Dendritic cell treated with granulocyte-macrophage colony-stimulating factor and Interleukin-4, amounts not matched to agents 40 ng/mL and 50 ng/mL, for 4 days (primary cell): ENCODE results near the gene UQCRHL.
"Not testable (repeated sequence)": the region's sequence is repeated elsewhere in the genome, so short reads cannot be mapped to it uniquely, and the experiment has no call there.

Source experiments
- H3K27ac Mint-ChIP-seq: one replicate; pipeline ENCODE4 v1.8.0; 2022; ENCODE audit warnings: mild to moderate bottlenecking, mixed read lengths
- H3K27me3 Mint-ChIP-seq: one replicate; pipeline ENCODE4 v1.8.0; 2022; ENCODE audit warnings: mild to moderate bottlenecking, mixed read lengths
- H3K36me3 Mint-ChIP-seq: one replicate; pipeline ENCODE4 v1.8.0; 2022; ENCODE audit warnings: low read depth, mixed read lengths
- H3K4me1 Mint-ChIP-seq: one replicate; pipeline ENCODE4 v1.8.0; 2022; ENCODE audit warnings: low read depth, mixed read lengths
- H3K4me3 Mint-ChIP-seq: one replicate; pipeline ENCODE4 v1.8.0; 2022; ENCODE audit warnings: mild to moderate bottlenecking, moderate library complexity, mixed read lengths
- H3K9me3 Mint-ChIP-seq: one replicate; pipeline ENCODE4 v1.8.0; 2022; ENCODE audit warnings: mixed read lengths
- intact Hi-C: fragments of 100-400 bp; cut with micrococcal nuclease; formaldehyde crosslinking; loops from one replicate; pipeline ENCODE4 v1.15.0; 2022

Gene UQCRHL

DNA sequence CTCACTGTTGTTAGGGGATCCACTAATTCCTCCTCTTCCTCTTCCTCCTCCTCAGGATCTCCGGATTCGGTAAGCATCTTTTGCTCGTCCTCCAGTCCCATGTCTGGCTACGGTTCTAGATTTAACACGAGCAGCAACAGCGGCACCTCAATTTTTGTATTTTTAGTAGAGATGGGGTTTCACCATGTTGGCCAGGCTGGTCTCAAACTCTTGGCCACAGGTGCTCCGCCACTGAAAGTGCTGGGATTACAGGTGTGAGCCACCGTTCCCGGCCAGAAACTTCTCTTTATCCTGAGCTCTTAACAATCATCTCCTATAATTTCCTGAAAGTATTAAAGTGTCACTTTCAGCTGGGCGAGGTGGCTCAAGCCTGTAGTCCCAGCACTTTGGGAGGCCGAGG is at the start of gene UQCRHL:
UQCRHL (minus strand) TSS at position 101 of the 400 bp plus-strand sequence; CDS start at position 101, 0 bp downstream.
- H3K27ac Mint-ChIP-seq, intact Hi-C loops, H3K4me1 Mint-ChIP-seq, H3K36me3 Mint-ChIP-seq, H3K9me3 Mint-ChIP-seq, H3K4me3 Mint-ChIP-seq: not testable (repeated sequence)
- H3K27me3 Mint-ChIP-seq, result peaks cover 22% of the 10 kb centered on the region

DNA sequence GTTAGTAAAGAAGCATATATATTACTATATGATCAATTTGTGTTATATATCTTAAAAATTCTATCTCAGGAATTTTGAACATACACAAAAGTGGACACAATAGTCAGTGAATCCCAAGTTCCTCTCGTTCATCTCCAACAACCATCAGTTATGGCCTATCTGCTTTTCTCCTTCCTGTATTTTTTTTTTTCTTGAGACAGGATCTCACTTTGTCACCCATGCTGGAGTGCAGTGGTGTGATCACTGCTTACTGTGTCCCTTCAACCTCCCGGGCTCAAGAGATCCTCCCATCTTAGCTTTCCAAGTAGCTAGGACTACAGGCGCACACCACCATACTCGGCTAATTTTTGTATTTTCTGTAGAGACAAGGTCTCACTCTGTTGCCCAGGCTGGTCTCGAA is 49.4 kb upstream of the UQCRHL start:
- Mint-ChIP-seq H3K4me1 (peaks cover 37% of the 10 kb centered on the region), H3K27ac (no peak overlapping the region), H3K4me3 (no peak overlapping the region), H3K36me3 (peaks cover 14% of the 10 kb centered on the region), H3K27me3 (no peaks in the 10 kb centered on the region), H3K9me3 (no peaks in the 10 kb centered on the region)
- intact Hi-C loops, result no loop called here

DNA sequence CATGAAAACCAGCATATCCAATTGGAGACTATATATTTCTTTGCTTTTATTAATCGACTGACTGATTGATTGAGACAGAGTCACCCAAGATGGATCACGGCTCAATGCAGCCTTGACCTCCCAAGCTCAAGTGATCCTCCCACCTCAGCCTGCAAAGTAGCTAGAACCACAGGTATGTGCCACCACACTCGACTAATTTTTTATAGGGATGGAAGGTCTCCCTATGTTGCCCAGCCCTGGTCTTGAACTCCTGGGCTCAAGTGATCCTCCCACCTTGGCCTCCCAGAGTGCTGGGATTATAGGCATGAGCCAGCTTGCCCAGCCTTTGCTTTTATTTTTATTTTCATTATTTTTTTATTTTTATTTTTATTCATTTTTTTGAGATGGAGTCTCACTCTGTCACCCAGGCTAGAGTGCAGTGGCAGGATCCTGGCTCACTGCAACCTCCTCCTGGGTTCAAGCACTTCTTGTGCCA is 45.4 kb upstream of the UQCRHL start:
- no peak overlapping the region for H3K4me3 Mint-ChIP-seq
- H3K27ac Mint-ChIP-seq, result no peak overlapping the region
- H3K27me3 Mint-ChIP-seq, result no peaks in the 10 kb centered on the region
- intact Hi-C loops, result loop anchor here (5.0 kb wide), 2 partner anchors 34 to 36 kb away; no protein-coding TSS in a partner anchor
- no peaks in the 10 kb centered on the region for H3K9me3 Mint-ChIP-seq
- H3K36me3 Mint-ChIP-seq, result peaks cover 27% of the 10 kb centered on the region
- H3K4me1 Mint-ChIP-seq, result peaks cover 52% of the 10 kb centered on the region

DNA sequence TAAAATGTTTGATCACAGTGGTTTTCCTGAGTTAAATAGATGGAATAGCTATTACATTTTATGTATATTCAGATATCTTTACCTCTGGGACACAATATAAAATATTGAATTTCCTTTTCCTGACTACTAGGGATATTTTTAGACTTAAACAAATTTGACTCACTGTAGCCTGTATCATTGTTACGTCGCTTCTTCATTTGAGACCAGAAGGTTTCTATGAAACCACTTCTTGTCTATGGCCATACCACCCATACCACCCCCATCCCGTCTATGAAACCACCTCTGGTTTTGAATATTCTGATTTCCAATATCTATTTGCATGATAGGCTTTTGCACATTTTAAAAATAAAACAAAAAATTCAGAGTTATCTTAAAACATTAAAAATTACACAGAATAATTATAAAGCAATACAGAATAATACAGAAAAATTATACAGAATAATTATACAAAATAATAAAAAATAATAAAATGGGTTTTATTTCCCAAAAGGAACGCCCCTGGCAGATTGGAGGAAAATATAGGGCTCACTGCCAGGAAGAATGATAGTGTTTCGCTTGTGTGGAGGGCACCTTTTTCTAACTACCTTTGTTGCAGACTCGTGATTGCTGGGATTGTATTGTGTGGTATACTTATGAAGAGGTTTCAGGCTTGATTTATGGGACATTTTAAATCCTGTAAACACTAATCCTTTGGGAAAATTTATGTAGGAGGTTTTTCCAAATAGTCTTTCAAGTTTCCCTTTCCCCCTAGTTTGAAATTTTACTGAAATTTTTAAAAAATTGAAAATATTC is 44.8 kb upstream of the UQCRHL start:
- intact Hi-C loops, result loop anchor here (5.0 kb wide), 2 partner anchors 35 kb away; no protein-coding TSS in a partner anchor
- Mint-ChIP-seq H3K27ac (no peak overlapping the region), H3K4me3 (peak overlapping the region; percentile 9), H3K27me3 (no peaks in the 10 kb centered on the region), H3K36me3 (peaks cover 32% of the 10 kb centered on the region), H3K9me3 (no peaks in the 10 kb centered on the region), H3K4me1 (peaks cover 45% of the 10 kb centered on the region)

DNA sequence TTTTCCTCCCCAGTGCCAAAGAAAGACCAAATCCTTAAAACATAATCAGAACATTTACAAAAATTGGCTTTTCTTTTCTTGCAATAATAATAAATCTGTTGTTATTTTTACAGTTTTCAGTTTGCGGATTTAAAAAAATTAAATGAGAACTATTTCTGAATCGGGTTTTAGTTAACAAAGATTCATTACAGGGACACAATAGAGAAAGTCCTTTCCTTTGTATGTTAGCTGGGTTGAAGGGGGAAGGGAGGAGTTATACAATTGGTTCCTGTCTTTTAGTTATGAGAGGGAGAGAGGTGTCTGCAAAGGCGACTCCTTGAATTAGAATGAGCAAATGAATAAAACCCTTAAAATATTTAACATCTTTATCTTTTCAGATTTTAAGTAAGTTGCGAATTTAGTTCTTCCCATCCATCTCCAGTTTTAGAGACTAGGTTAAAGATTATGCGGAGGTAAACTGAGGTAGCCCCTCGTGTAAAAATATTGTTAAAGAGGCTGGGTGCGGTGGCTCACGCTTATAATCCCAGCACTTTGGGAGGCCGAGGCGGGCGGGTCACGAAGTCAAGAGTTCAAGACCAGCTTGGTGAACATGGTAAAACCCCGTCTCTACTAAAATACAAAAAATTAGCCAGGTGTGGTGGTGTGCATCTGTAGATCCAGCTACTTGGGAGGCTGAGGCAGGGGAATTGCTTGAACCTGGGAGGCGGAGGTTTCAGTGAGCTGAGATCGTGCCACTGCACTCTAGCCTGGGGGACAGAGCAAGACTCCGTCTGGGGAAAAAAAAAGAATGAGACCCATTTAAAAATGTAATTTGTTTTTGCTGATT is 44.0 kb upstream of the UQCRHL start:
- Mint-ChIP-seq H3K36me3 (peaks cover 28% of the 10 kb centered on the region), H3K4me1 (peaks cover 40% of the 10 kb centered on the region), H3K27me3 (no peaks in the 10 kb centered on the region), H3K4me3 (peak overlapping the region; percentile 6), H3K9me3 (no peaks in the 10 kb centered on the region), H3K27ac (peak overlapping the region; percentile 30)
- intact Hi-C loops, result loop anchor here (5.0 kb wide), 2 partner anchors 34 to 36 kb away; no protein-coding TSS in a partner anchor

DNA sequence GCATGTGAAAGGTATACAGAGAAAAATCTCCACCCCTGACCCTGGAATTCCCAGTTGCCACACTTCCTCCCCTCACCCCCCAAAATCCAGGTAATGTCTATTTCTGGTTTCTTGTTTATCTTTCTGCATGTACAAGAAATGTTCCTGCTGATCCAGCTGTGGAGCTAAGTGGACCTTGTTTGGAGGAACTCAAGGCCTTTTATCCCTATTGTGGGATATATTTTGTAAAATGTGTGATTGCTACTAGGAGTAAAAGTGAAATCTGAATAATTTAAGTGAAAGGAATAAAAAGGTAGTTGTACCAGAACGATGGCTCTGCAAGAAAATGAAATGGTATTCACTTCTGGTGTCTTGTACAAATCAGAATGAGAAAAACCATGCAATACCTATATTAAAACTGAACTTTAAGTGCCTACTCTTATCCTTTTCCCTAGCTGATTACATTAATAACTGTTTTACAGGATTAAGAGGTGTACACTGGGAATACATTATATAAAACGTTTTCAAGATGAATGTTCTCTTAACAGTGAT is 43.1 kb upstream of the UQCRHL start:
- Mint-ChIP-seq H3K27me3 (no peaks in the 10 kb centered on the region), H3K36me3 (peaks cover 28% of the 10 kb centered on the region), H3K27ac (peak overlapping the region; percentile 97), H3K4me3 (peak overlapping the region; percentile 53), H3K9me3 (no peaks in the 10 kb centered on the region), H3K4me1 (peaks cover 46% of the 10 kb centered on the region)
- intact Hi-C loops, result loop anchor here (5.0 kb wide), 2 partner anchors 33 to 37 kb away; no protein-coding TSS in a partner anchor

DNA sequence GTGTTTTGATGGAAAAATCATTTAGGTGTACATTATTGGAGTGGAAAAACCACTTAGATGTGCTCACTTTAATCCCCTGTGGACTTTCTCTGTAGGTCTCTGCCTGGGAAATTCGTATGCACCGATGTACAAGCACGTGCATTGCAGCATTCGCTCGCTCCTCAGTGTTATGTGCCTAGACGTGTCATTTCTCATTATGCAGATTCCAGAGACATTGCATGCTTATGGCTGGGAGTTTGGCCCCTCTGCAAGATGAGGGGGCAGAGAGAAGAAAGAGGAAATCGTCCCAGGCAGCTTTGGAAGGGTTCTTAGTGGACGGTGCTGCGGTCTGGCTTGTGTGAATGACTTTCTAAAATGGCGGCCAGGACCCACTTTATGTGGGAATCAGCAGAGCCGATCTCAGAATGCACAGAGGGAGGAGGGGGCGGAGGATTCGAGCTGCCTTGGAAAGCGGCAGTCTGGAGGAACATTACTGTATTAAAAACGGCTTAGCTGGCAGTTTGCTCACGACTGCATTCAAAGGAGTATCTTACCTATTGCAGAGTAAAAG is 42.4 kb upstream of the UQCRHL start:
- intact Hi-C loops, result loop anchor here (5.0 kb wide), 2 partner anchors 33 to 37 kb away; no protein-coding TSS in a partner anchor
- peak overlapping the region; percentile 100 for H3K4me3 Mint-ChIP-seq
- no peaks in the 10 kb centered on the region for H3K27me3 Mint-ChIP-seq
- peak overlapping the region; percentile 97 for H3K27ac Mint-ChIP-seq
- no peaks in the 10 kb centered on the region for H3K9me3 Mint-ChIP-seq
- peaks cover 28% of the 10 kb centered on the region for H3K36me3 Mint-ChIP-seq
- peaks cover 51% of the 10 kb centered on the region for H3K4me1 Mint-ChIP-seq

DNA sequence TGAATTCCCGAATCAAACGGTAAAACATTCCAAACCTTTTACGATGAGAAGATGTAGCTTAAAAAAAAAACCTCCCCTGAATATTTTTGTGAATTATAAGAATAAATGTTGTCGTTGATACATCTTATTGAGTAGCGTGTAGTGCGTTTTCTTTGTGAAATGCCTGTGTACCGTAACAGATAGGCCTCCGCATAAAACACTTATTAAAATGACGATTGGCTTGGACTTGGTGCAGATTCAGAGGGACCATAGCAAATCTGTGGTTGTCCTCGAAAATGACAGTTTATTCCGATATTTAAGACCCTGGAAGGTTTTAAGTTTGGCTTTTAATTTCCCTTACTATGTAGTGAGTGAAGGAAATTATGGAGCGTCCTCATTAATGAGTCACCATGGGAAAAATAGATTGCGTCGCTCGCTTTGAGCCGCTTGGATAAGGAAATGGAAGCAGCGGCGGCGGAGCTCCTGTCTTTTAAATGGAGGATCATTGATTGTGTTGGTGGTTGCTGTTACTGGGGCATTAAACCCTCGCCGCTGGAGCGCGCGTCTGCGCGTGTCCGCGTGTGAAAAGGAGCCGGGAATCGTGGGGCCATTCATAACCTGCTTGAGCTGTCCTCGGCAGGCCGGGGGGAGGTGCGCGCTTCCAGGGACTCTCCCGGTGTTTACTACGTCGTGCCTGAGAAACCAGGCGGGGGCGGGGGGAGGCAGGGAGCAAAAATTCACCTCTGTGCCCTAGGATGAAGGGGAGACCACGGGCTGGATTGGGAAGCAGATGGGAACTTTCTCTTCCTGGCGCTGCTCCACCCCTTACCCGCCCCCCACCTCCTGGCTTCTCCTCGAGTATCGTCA is 41.7 kb upstream of the UQCRHL start:
- Mint-ChIP-seq H3K9me3 (no peaks in the 10 kb centered on the region), H3K27me3 (no peaks in the 10 kb centered on the region), H3K4me3 (peak overlapping the region; percentile 100), H3K27ac (peak overlapping the region; percentile 97), H3K4me1 (peaks cover 51% of the 10 kb centered on the region), H3K36me3 (peaks cover 28% of the 10 kb centered on the region)
- intact Hi-C loops, result no loop called here

DNA sequence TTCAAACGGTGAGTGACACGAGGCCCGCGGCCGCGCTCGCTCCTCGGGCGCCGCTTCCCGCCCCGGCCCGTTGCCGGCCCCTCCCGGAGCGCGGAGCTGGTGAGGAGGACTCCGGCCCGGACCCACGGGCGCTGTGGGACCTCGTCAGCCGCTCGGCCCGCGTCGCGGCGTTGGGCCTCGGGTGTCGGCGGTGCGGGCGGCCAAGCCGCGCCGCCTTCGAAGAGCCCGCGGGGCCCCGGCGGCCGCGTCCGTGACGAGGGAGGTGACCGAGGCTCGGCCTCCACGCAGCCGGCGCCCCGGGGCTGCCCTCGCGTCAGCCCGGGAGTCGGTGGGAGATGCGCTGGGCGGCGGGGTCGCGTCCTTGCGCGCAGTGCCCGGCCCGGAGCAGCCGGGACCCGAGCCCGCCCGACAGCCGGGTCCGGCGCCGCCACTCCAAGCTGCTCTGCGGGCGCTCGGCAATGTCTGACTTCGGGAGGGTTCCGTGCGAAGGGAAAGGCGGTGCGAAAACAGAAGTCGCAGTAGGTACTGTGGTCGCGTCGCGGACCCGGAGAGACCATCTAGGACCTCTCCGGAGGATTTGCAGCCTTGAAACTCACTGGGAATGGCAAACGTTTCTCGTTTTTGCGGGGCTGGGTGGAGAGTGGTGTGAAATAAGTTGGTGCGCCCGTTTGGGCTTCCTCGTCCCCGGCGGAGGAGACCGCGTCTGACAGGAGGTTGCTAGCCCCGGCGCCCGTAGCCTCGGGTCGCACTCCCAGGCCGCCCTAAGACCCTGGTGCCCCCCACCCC is 40.9 kb upstream of the UQCRHL start:
- peaks cover 51% of the 10 kb centered on the region for H3K4me1 Mint-ChIP-seq
- intact Hi-C loops, result no loop called here

DNA sequence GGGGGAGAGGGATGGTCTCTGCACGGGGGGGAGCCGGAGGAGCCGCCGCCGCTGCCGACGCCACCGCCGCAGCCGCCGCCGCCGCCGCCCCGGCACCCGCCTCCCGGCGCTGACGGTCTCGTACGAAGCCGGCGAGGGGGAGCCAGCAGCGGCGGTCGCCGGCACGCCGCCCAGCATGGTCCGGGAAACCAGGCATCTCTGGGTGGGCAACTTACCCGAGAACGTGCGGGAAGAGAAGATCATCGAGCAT is 40.4 kb upstream of the UQCRHL start:
- Mint-ChIP-seq H3K27ac (peak overlapping the region; percentile 97), H3K9me3 (no peaks in the 10 kb centered on the region), H3K36me3 (peaks cover 28% of the 10 kb centered on the region), H3K4me1 (peaks cover 50% of the 10 kb centered on the region), H3K4me3 (peak overlapping the region; percentile 90), H3K27me3 (no peaks in the 10 kb centered on the region)
- intact Hi-C loops, result loop anchor here (1.0 kb wide), 1 partner anchor 11 kb away; no protein-coding TSS in a partner anchor

More for the DNA sequence above, 40.9 kb upstream of the UQCRHL start:
- peak overlapping the region; percentile 97 for H3K27ac Mint-ChIP-seq
- peak overlapping the region; percentile 100 for H3K4me3 Mint-ChIP-seq
- no peaks in the 10 kb centered on the region for H3K9me3 Mint-ChIP-seq
- peaks cover 28% of the 10 kb centered on the region for H3K36me3 Mint-ChIP-seq
- H3K27me3 Mint-ChIP-seq, result no peaks in the 10 kb centered on the region

DNA sequence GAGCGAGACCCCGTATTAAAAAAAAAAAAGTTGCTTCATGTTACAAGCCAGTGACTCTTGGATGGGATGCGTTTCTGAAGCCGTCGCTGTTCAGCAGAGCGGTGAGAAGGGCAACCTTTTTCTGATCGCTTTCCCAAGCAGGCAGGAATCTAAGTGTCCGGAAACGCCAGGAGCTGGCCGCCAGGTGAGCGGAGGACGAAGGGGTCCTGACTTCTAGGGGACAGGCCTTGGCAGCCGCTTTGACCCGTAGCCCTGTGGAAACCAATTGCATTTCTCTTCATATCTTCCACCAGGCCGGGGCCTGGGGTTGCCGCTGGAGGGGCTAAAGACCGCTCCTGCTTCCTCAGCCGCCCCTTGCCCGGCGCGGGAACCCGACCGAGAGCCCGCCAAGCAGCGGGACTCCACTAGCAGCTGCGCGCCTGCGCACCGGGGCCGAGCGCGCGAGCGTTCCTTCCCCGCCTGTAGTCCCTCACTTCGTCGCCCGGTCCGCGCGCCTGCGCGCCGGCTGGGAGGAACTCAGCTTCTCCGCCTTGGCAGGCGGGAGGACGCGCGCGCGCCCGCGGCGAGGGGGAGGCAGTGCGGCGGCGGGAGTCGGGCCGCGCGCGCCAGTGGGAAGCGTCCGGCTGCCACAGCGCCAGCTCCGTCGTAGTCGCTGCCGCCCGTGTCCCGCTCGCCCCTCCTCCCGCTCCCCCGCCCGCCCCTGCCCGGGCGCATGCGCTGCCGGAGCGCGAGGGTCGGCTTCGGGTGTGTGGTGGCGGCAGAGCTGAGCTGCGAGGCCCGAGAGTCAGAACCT is 39.8 kb upstream of the UQCRHL start, which contains the start of gene SPEN:
SPEN (plus strand) TSS at position 608 of the 793 bp plus-strand sequence. CDS start 361 bp downstream, outside the sequence.
- H3K4me1 Mint-ChIP-seq, result peaks cover 44% of the 10 kb centered on the region
- intact Hi-C loops, result loop anchor here (1.0 kb wide), 1 partner anchor 10 kb away; no protein-coding TSS in a partner anchor
- H3K27me3 Mint-ChIP-seq, result no peaks in the 10 kb centered on the region
- H3K4me3 Mint-ChIP-seq, result peak within 1 kb of the TSS; percentile 100
- H3K9me3 Mint-ChIP-seq, result no peaks in the 10 kb centered on the region
- H3K27ac Mint-ChIP-seq, result peak within 1 kb of the TSS; percentile 97
- peaks cover 28% of the 10 kb centered on the region for H3K36me3 Mint-ChIP-seq

DNA sequence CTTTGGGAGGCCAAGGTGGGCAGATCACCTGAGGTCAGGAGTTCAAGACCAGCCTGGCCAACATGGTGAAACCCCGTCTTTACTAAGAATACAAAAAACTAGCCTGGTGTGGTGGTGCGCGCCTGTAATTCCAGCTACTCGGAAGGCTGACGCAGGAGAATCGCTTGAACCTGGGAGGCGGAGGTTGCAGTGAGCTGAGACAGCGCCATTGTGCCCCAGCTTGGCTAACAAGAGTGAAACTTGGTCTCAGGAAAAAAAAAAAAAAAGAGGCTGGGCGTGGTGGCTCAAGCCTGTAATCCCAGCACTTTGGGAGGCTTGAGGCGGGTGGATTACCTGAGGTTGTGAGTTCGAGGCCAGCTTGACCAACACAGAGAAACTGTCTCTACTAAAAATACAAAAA is 38.6 kb upstream of the UQCRHL start:
- Mint-ChIP-seq H3K4me1 (peaks cover 34% of the 10 kb centered on the region), H3K4me3 (peak overlapping the region; percentile 6), H3K36me3 (peaks cover 28% of the 10 kb centered on the region)
- H3K9me3 Mint-ChIP-seq, H3K27ac Mint-ChIP-seq, H3K27me3 Mint-ChIP-seq, intact Hi-C loops: not testable (repeated sequence)
